Mammary epithelial cell (primary cell): ENCODE results near the gene USB1.

Experiments used
- EZH2 ChIP-seq: IDR thresholded peaks from 2 replicates; pipeline ENCODE4 v1.6.1; 2012; ENCODE audit warnings: low read length, inconsistent platforms, borderline replicate concordance
- TF ChIP-seq, protein P1 (sequence below), 2 donors: IDR thresholded peaks in 1 of 2; conservative IDR thresholded peaks in 1 of 2; 2 replicates each; pipeline ENCODE4 v1.5.1; 2011 to 2012; ENCODE audit warnings: inconsistent platforms in 2 of 2, low read length in 2 of 2, mild to moderate bottlenecking in 2 of 2, control low read depth in 1 of 2, low read depth in 1 of 2; ENCODE audit not compliant: insufficient read depth in 1 of 2; ENCODE audit errors: extremely low read depth in 1 of 2

DNA sequence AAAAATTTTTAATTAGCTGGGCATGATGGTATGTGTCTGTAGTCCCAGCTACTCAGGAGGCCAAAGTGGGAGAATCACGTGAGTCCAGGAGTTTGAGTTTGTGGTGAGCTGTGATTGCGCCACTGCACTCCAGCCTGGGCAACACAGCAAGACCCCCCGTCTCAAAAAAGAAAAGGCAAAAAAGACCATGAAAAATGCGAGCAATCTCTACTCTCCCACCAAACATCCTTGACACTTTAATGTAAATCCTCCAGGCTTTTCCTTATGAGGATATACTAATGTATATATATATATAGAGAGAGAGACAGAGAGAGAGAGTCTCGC is 52.4 kb downstream of the USB1 start:
- TF ChIP-seq, protein P1, sequence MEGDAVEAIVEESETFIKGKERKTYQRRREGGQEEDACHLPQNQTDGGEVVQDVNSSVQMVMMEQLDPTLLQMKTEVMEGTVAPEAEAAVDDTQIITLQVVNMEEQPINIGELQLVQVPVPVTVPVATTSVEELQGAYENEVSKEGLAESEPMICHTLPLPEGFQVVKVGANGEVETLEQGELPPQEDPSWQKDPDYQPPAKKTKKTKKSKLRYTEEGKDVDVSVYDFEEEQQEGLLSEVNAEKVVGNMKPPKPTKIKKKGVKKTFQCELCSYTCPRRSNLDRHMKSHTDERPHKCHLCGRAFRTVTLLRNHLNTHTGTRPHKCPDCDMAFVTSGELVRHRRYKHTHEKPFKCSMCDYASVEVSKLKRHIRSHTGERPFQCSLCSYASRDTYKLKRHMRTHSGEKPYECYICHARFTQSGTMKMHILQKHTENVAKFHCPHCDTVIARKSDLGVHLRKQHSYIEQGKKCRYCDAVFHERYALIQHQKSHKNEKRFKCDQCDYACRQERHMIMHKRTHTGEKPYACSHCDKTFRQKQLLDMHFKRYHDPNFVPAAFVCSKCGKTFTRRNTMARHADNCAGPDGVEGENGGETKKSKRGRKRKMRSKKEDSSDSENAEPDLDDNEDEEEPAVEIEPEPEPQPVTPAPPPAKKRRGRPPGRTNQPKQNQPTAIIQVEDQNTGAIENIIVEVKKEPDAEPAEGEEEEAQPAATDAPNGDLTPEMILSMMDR (conservative IDR thresholded peaks at IDR 0.05 in 1 of 2, IDR thresholded peaks at IDR 0.05 in 1 of 2; ENCODE audit: extremely low read depth in 1 of 2, insufficient read depth in 1 of 2, low read depth in 1 of 2, low read length in 2 of 2) = no peak
- no peak for TF ChIP-seq EZH2
